Stomach (tissue), 9 donors: ENCODE data around the gene R3HDM2. TPM values are rescaled to one million over a fixed set of nuclear protein-coding genes. Genes with fewer than 3 reads are reported as not detected.
"Not testable (repeated sequence)": the region's sequence is repeated elsewhere in the genome, so short reads cannot be mapped to it uniquely, and the experiment has no call there.

ENCODE experiments used
- DNase-seq, 2 donors: peaks; one replicate each; pipeline versions ENCODE4 v3.0.0 to v3.0.0-alpha.2; 2013 to 2019
- H3K27ac ChIP-seq, 5 donors: fragments of 200-600 bp in 4 of 5; sonication (generic) in 4 of 5; one replicate each; pipeline ENCODE4 v1.5.1; 2013 to 2019; ENCODE audit warnings: mild to moderate bottlenecking in 1 of 5, moderate library complexity in 1 of 5
- H3K27me3 ChIP-seq, 3 donors: fragments of 200-600 bp; sonication (generic); one replicate each; pipeline ENCODE4 v1.5.1; 2017 to 2019; ENCODE audit warnings: mixed run types in 1 of 3
- H3K36me3 ChIP-seq, 4 donors: fragments of 200-600 bp; sonication (generic); 1 replicate in 3 of 4; 2 replicates in 1 of 4; pipeline ENCODE4 v1.5.1; 2016 to 2019
- H3K4me1 ChIP-seq, 4 donors: fragments of 200-600 bp; sonication (generic); one replicate each; pipeline ENCODE4 v1.5.1; 2016 to 2019
- H3K4me3 ChIP-seq, 4 donors: fragments of 200-600 bp; sonication (generic) in 3 of 4; one replicate each; pipeline ENCODE4 v1.5.1; 2016 to 2019; ENCODE audit warnings: mild to moderate bottlenecking in 1 of 4
- H3K9me3 ChIP-seq, 4 donors: fragments of 200-600 bp; sonication (generic); one replicate each; pipeline ENCODE4 v1.5.1; 2016 to 2019
- EP300 ChIP-seq: sonication (generic); formaldehyde crosslinking; IDR thresholded peaks from one replicate; pipeline ENCODE4 v1.6.1; 2017; ENCODE audit warnings: antibody characterized with exemption
- POLR2A ChIP-seq, 4 donors: fragments of 450-650 bp; IDR thresholded peaks; one replicate each; pipeline ENCODE4 v1.6.1; 2016; ENCODE audit warnings: antibody characterized with exemption in 4 of 4, control low read depth in 2 of 4, mild to moderate bottlenecking in 1 of 4, moderate library complexity in 1 of 4
- POLR2AphosphoS5 ChIP-seq, 3 donors: sonication (generic); formaldehyde crosslinking; IDR thresholded peaks; one replicate each; pipeline ENCODE4 v1.6.1; 2016; ENCODE audit warnings: antibody characterized with exemption in 3 of 3
- WGBS, 5 donors: extraction: QIAGEN DNeasy Blood & Tissue Kit in 3 of 5; methylation state at CpG; one replicate each; pipeline versions ENCODE4 v1.1.5 to v1.1.7; 2013 to 2018; 5-methylcytosine and 5-hydroxymethylcytosine counted together
- intact Hi-C: fragments of 100-400 bp; cut with DNase I; formaldehyde crosslinking; loops from one replicate; pipeline ENCODE4 v1.15.1; 2023; ENCODE audit warnings: low total_unique reads
- polyA plus RNA-seq, 3 donors: library from polyadenylated mRNA; stranded (reverse); fragments of 200-250 nt; gene quantifications; one replicate each; pipeline ENCODE4 v1.2.3, GENCODE V29; 2013
- total RNA-seq, 5 donors: library from RNA; depleted of rRNA; stranded (reverse); fragments of >200 nt; gene quantifications; one replicate each; pipeline versions ENCODE4 v1.1.0 to v1.2.3, GENCODE V29; 2014 to 2016
- TF ChIP-seq, protein P1 (sequence below), 7 experiments: fragments of 450-650 bp in 4 of 7; fragments of 200-600 bp in 3 of 7; sonication (generic) in 3 of 7; IDR thresholded peaks; one replicate each; pipeline ENCODE4 v1.5.1; 2016 to 2019; ENCODE audit warnings: antibody characterized with exemption in 7 of 7, control low read depth in 2 of 7, mild to moderate bottlenecking in 1 of 7
- donor health status: healthy with polysubstance abuse.
- donor health status: Bipolar disorder and iron deficiency.
- donor health status: healthy.

Gene R3HDM2
- total and polyA plus RNA-seq, 8 donors, result 12.4 to 64.3 (median 24.5) TPM

DNA sequence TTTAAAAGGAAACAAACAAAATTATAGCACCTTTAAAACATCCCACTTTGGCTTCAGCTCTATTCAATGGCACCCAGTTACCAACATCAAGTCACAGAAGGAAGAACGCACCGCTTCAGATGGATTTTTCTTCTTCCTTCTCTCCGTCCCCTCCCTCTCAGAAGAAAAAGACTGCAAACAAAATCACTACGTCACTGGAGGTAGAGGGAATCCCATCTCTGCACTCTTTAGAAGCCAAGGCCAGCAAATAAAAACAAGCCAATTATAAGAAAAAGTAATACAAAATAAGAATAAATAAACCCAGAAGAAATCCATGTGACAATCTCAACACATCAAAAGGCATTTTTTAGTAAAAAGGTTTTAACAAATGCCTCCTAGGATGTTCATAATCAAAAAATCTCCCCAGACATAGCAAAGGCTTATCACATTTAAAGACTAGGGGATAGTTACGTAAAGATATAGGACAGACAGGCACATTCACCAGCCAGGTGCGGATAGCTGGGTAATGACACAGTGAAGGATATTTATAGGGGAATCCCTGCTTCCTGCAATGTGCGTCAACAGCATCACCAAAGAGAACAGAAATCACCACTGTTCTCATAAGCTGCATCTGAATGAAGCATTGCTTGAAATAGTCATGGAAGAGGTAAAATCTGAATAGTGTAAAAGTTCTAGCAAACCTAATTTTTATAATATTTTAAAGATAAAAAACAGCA is 89.4 kb downstream of the R3HDM2 start:
- Histone ChIP-seq H3K9me3 (no peaks in the 10 kb centered on the region), H3K36me3 (peaks cover 0 to 8% (median 6%) of the 10 kb centered on the region in 4 donors), H3K27me3 (no peaks in the 10 kb centered on the region), H3K4me3 (no peak overlapping the region), H3K4me1 (peaks cover 3 to 29% (median 14%) of the 10 kb centered on the region in 4 donors), H3K27ac (peak overlapping the region in 1 of 5 donors; percentile 49)
- 66 to 75% (median 73%) methylated on average over 7 of the region's 7 CpGs for WGBS, 5 donors
- intact Hi-C loops, result no loop called here
- peak in 1 of 2 donors; percentile 20 for DNase-seq
- TF ChIP-seq POLR2AphosphoS5 (IDR thresholded peaks at IDR 0.05), result no peak
- no peak for TF ChIP-seq EP300

DNA sequence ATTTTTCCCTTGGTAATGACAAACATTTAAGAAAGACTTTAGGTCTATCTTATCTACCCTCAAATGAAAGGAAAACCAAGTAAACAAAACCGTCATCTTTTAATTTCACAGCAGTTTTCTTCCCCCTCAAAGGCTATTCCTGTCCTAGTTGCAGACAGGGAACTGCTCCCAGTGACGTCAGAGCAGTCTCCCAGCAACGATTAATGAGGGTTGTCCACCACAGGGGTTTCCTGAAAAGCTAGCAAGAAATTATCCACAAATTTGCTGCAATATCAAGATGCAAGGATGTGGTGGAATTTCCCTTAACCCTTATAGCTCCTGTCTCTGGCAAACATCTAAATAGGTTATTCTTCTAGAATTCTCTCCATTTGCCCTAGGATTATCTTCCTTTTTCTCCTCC is 90.7 kb downstream of the R3HDM2 start:
- TF ChIP-seq, protein P1, sequence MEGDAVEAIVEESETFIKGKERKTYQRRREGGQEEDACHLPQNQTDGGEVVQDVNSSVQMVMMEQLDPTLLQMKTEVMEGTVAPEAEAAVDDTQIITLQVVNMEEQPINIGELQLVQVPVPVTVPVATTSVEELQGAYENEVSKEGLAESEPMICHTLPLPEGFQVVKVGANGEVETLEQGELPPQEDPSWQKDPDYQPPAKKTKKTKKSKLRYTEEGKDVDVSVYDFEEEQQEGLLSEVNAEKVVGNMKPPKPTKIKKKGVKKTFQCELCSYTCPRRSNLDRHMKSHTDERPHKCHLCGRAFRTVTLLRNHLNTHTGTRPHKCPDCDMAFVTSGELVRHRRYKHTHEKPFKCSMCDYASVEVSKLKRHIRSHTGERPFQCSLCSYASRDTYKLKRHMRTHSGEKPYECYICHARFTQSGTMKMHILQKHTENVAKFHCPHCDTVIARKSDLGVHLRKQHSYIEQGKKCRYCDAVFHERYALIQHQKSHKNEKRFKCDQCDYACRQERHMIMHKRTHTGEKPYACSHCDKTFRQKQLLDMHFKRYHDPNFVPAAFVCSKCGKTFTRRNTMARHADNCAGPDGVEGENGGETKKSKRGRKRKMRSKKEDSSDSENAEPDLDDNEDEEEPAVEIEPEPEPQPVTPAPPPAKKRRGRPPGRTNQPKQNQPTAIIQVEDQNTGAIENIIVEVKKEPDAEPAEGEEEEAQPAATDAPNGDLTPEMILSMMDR (IDR thresholded peaks at IDR 0.05), result no peak
- no peak for TF ChIP-seq POLR2AphosphoS5 (IDR thresholded peaks at IDR 0.05)
- TF ChIP-seq POLR2A (IDR thresholded peaks at IDR 0.05), result no peak
- no peak for TF ChIP-seq EP300
- no peak overlapping the region for H3K4me3 ChIP-seq
- H3K9me3 ChIP-seq, result no peaks in the 10 kb centered on the region
- H3K4me1 ChIP-seq, result peaks cover 3 to 29% (median 14%) of the 10 kb centered on the region in 4 donors
- H3K36me3 ChIP-seq, result peaks cover 0 to 8% (median 6%) of the 10 kb centered on the region in 4 donors
- WGBS, 5 donors, result 7 to 24% (median 12%) methylated on average over 3 of the region's 3 CpGs
- H3K27me3 ChIP-seq, result no peaks in the 10 kb centered on the region
- intact Hi-C loops, result no loop called here
- H3K27ac ChIP-seq, result no peak overlapping the region
- peak; percentile 37 to 86 for DNase-seq

DNA sequence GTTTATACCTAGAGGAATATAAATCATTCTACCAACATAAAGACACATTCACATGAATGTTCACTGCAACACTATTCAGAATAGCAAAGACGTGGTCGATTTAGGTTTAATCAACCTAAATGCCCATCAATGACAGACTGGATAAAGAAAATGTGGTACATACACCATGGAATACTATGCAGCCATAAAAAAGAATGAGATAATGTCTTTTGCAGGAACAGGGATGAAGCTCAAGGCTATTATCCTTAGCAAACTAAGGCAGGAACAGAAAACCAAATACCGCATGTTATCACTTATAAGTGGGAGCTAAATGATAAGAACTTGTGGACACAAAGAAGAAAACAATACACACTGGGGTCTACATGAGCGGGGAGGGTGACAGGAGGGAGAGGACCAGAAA is 94.5 kb downstream of the R3HDM2 start:
- 90 to 95% (median 94%) methylated on average over 4 of the region's 4 CpGs for WGBS, 5 donors
- DNase-seq, H3K27me3 ChIP-seq, H3K4me3 ChIP-seq, H3K27ac ChIP-seq, H3K9me3 ChIP-seq, intact Hi-C loops: not testable (repeated sequence)
- peaks cover 0 to 16% (median 13%) of the 10 kb centered on the region in 4 donors for H3K36me3 ChIP-seq
- H3K4me1 ChIP-seq, result peaks cover 3 to 15% (median 9%) of the 10 kb centered on the region in 4 donors

- intact Hi-C loops, result no loop called here
- DNase-seq, result no peak
- H3K27ac ChIP-seq, result no peak overlapping the region
- H3K4me1 ChIP-seq, result no peaks in the 10 kb centered on the region
- no peaks in the 10 kb centered on the region for H3K9me3 ChIP-seq
- WGBS, 5 donors, result 85 to 98% (median 94%) methylated on average over 1 of the region's 1 CpG
- H3K4me3 ChIP-seq, result no peak overlapping the region
- peaks cover 0 to 15% (median 13%) of the 10 kb centered on the region in 4 donors for H3K36me3 ChIP-seq
- TF ChIP-seq EP300 (no peak), POLR2AphosphoS5 (IDR thresholded peaks at IDR 0.05) (no peak)
- no peaks in the 10 kb centered on the region for H3K27me3 ChIP-seq
Measured at GRCh38 chr12:57334219-57334618, 96.6 kb downstream of the R3HDM2 start.

DNA sequence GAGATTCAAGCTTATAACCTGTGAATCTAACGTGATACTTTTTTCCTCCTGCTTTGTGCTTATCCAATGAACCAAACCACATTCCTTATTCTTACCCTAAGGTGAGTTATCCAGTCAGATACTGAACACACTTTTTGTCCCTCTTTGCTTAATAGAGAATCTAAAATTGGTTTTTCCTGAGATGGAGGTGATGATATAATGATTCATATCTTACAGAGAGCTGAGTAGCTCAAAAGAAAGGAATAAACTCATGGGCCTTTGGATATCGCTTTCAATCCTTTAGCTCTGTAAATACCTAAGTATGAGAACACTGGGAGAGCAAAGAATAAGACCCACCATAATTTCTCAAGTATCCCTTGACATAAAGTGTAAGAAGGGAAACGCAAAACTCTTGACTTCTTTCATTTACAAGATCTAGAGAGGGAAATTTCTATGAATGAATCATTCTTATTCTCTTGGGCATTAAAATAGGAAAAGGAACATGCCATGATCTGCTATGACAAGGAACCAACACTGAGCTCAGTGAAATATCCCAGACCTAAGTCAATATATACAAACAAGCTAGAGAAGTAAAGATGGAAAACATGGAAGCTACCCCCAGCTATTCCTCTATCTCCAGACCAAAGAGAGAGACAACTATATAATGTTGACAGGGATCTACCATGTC is 98.1 kb downstream of the R3HDM2 start:
- WGBS, 5 donors, result 90 to 95% (median 94%) methylated on average over 3 of the region's 3 CpGs

More for the DNA sequence above, 98.1 kb downstream of the R3HDM2 start:
- Histone ChIP-seq H3K36me3 (peaks cover 0 to 10% (median 9%) of the 10 kb centered on the region in 4 donors), H3K4me1 (no peaks in the 10 kb centered on the region), H3K4me3 (no peak overlapping the region), H3K27me3 (no peaks in the 10 kb centered on the region), H3K9me3 (no peaks in the 10 kb centered on the region), H3K27ac (no peak overlapping the region)
- no peak for DNase-seq
- intact Hi-C loops, result no loop called here
- no peak for TF ChIP-seq POLR2AphosphoS5 (IDR thresholded peaks at IDR 0.05)
- no peak for TF ChIP-seq EP300
- no peak for TF ChIP-seq POLR2A (IDR thresholded peaks at IDR 0.05)
- TF ChIP-seq, protein P1 (IDR thresholded peaks at IDR 0.05), result no peak
